Astrocyte (in vitro differentiated cells and primary cell): ENCODE data around the gene SCGB2A2.

ENCODE experiments used
- EZH2 ChIP-seq: IDR thresholded peaks from 2 replicates; pipeline ENCODE4 v1.6.1; 2012; ENCODE audit warnings: mild to moderate bottlenecking, low read length, inconsistent platforms; ENCODE audit not compliant: insufficient read depth
- TF ChIP-seq, protein P1 (sequence below): IDR thresholded peaks from 2 replicates; pipeline ENCODE4 v1.5.1; 2011; ENCODE audit warnings: low read depth, mild to moderate bottlenecking, inconsistent platforms, low read length, moderate library complexity; ENCODE audit not compliant: insufficient read depth

DNA sequence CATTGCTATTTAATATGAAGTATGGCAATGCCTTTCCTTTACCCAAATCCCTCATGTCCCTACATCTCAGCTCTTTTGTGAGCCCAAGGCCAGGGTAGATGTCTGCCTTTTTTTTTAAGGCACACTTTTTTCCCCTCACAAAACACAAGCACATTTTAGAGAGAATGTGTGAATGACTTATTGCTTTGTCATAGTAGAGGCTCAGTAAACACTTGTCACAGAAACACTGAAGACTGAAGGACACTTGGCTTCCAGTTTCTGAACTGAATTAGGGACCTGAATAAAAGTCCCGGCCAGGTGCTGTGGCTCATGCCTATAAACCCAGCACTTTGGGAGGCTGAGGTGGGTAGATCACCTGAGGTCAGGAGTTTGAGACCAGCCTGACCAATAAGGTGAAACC, 2.9 kb upstream of the SCGB2A2 start:
- TF ChIP-seq, protein P1, sequence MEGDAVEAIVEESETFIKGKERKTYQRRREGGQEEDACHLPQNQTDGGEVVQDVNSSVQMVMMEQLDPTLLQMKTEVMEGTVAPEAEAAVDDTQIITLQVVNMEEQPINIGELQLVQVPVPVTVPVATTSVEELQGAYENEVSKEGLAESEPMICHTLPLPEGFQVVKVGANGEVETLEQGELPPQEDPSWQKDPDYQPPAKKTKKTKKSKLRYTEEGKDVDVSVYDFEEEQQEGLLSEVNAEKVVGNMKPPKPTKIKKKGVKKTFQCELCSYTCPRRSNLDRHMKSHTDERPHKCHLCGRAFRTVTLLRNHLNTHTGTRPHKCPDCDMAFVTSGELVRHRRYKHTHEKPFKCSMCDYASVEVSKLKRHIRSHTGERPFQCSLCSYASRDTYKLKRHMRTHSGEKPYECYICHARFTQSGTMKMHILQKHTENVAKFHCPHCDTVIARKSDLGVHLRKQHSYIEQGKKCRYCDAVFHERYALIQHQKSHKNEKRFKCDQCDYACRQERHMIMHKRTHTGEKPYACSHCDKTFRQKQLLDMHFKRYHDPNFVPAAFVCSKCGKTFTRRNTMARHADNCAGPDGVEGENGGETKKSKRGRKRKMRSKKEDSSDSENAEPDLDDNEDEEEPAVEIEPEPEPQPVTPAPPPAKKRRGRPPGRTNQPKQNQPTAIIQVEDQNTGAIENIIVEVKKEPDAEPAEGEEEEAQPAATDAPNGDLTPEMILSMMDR: no peak
- no peak for TF ChIP-seq EZH2
